GM19023 (cell line): Measurements from ENCODE around the gene GFRA1.

Experiments used
- ATAC-seq: cut with Tn5 transposase; IDR thresholded peaks from one replicate; pipeline ENCODE4 v1.9.1; 2021; ENCODE audit warnings: mild to moderate bottlenecking, moderate library complexity; ENCODE audit not compliant: unreplicated experiment

Gene GFRA1

GRCh38 chr10:116164291-116164690 lies 108.7 kb downstream of the GFRA1 start:
- ATAC-seq = no peak

- ATAC-seq = no peak
These were observed 109.5 kb downstream of the GFRA1 start for GRCh38 chr10:116163333-116164131.

GRCh38 chr10:116162851-116163250 lies 110.2 kb downstream of the GFRA1 start:
- ATAC-seq = no peak

- no peak for ATAC-seq
These were observed 112.7 kb downstream of the GFRA1 start for GRCh38 chr10:116160271-116160670.

- no peak for ATAC-seq
These were observed 113.8 kb downstream of the GFRA1 start for GRCh38 chr10:116159197-116159596.

GRCh38 chr10:116158036-116158435 lies 115.0 kb downstream of the GFRA1 start:
- no peak for ATAC-seq

GRCh38 chr10:116157485-116157884 lies 115.5 kb downstream of the GFRA1 start:
- no peak for ATAC-seq

- ATAC-seq = no peak
These were observed 116.2 kb downstream of the GFRA1 start for GRCh38 chr10:116156819-116157218.

- no peak for ATAC-seq
These were observed 117.8 kb downstream of the GFRA1 start for GRCh38 chr10:116155191-116155590.

GRCh38 chr10:116154651-116155050 lies 118.4 kb downstream of the GFRA1 start:
- ATAC-seq = no peak

GRCh38 chr10:116151076-116151475 lies 121.9 kb downstream of the GFRA1 start:
- no peak for ATAC-seq

- no peak for ATAC-seq
These were observed 122.4 kb downstream of the GFRA1 start for GRCh38 chr10:116150606-116151005.

GRCh38 chr10:116147147-116147905 lies 125.7 kb downstream of the GFRA1 start:
- ATAC-seq = no peak

- ATAC-seq = no peak
These were observed 126.5 kb downstream of the GFRA1 start for GRCh38 chr10:116146372-116147140.

GRCh38 chr10:116143673-116144222 lies 129.3 kb downstream of the GFRA1 start:
- ATAC-seq = no peak

- no peak for ATAC-seq
These were observed 131.2 kb downstream of the GFRA1 start for GRCh38 chr10:116141855-116142254.

- ATAC-seq = no peak
These were observed 131.8 kb downstream of the GFRA1 start for GRCh38 chr10:116141246-116141645.

- no peak for ATAC-seq
These were observed 133.1 kb downstream of the GFRA1 start for GRCh38 chr10:116139886-116140285.

GRCh38 chr10:116138897-116139296 lies 134.1 kb downstream of the GFRA1 start:
- no peak for ATAC-seq

GRCh38 chr10:116136261-116136660 lies 136.7 kb downstream of the GFRA1 start:
- ATAC-seq = no peak

- no peak for ATAC-seq
These were observed 138.7 kb downstream of the GFRA1 start for GRCh38 chr10:116134322-116134721.
